Dendritic cell treated with granulocyte-macrophage colony-stimulating factor and Interleukin-4, amounts not matched to agents 40 ng/mL and 50 ng/mL, for 4 days (primary cell): ENCODE measurements around the gene SPRING1.

Experiments
- H3K27ac Mint-ChIP-seq: one replicate; pipeline ENCODE4 v1.8.0; 2022; ENCODE audit warnings: mild to moderate bottlenecking, mixed read lengths
- H3K27me3 Mint-ChIP-seq: one replicate; pipeline ENCODE4 v1.8.0; 2022; ENCODE audit warnings: mild to moderate bottlenecking, mixed read lengths
- H3K36me3 Mint-ChIP-seq: one replicate; pipeline ENCODE4 v1.8.0; 2022; ENCODE audit warnings: low read depth, mixed read lengths
- H3K4me1 Mint-ChIP-seq: one replicate; pipeline ENCODE4 v1.8.0; 2022; ENCODE audit warnings: low read depth, mixed read lengths
- H3K4me3 Mint-ChIP-seq: one replicate; pipeline ENCODE4 v1.8.0; 2022; ENCODE audit warnings: mild to moderate bottlenecking, moderate library complexity, mixed read lengths
- H3K9me3 Mint-ChIP-seq: one replicate; pipeline ENCODE4 v1.8.0; 2022; ENCODE audit warnings: mixed read lengths
- intact Hi-C: fragments of 100-400 bp; cut with micrococcal nuclease; formaldehyde crosslinking; loops from one replicate; pipeline ENCODE4 v1.15.0; 2022

The SPRING1 gene

DNA sequence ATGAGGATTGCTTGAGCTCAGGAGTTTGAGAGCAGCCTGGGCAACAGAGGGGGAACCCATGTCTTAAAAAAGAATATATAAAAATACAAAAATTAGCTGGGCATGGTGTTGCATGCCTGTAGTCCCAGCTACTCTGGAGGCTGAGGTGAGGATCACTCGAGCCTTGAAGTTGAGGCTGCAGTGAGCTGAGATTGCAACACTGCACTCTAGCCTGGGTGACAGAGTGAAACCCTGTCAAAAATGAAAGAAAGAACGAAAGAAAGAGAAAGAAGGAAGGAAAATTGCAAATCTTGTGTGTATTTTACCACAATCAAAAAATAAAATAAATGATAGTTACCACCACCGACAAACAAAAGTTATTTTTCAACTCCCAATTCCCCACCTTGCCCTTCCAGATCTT is 45.3 kb downstream of the SPRING1 start:
- Mint-ChIP-seq H3K9me3 (no peaks in the 10 kb centered on the region), H3K36me3 (no peaks in the 10 kb centered on the region), H3K27me3 (peaks cover 18% of the 10 kb centered on the region), H3K27ac (no peak overlapping the region), H3K4me1 (peaks cover 42% of the 10 kb centered on the region), H3K4me3 (no peak overlapping the region)
- intact Hi-C loops = no loop called here

DNA sequence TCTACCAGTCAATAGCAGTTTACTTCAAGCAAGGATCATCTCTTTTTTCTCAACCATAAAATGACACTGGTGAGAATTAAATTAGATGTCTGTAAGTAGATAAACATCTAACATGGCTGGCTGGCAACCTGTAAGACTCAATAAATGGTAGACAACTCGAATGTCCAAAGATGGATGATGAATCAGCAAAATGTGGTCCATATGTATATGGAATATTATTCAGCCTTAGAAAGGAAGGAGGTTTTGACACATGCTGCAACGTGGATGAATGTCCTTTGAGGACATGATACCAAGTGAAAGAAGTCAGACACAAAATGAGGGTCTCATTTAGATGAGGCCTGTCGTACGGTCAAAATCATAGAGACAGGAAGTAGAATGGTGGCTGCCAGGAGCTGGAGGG is 46.2 kb downstream of the SPRING1 start:
- no peaks in the 10 kb centered on the region for H3K9me3 Mint-ChIP-seq
- H3K4me1 Mint-ChIP-seq = peaks cover 42% of the 10 kb centered on the region
- no peak overlapping the region for H3K4me3 Mint-ChIP-seq
- no peak overlapping the region for H3K27ac Mint-ChIP-seq
- H3K27me3 Mint-ChIP-seq = peaks cover 18% of the 10 kb centered on the region
- intact Hi-C loops = no loop called here
- no peaks in the 10 kb centered on the region for H3K36me3 Mint-ChIP-seq

DNA sequence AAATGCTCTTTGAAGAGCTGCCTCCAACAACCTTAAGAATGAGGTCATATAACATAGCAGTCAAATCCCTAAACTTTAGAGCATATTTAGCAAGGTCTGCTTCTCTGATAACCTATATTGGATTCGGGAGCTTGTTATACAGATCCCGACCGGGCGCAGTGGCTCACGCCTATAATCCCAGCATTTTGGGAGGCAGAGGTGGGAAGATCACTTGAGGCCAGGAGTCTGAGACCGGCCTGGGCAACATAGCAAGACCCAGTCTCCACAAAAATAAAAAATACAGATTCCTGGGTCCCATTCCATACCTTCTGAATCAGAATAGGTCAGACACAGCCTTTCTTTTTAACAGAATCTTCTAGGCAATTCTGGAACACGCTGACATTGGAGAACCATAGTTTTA is 46.7 kb downstream of the SPRING1 start:
- H3K36me3 Mint-ChIP-seq = no peaks in the 10 kb centered on the region
- H3K27ac Mint-ChIP-seq = no peak overlapping the region
- no peaks in the 10 kb centered on the region for H3K9me3 Mint-ChIP-seq
- H3K4me3 Mint-ChIP-seq = no peak overlapping the region
- peaks cover 42% of the 10 kb centered on the region for H3K4me1 Mint-ChIP-seq
- H3K27me3 Mint-ChIP-seq = peaks cover 18% of the 10 kb centered on the region
- intact Hi-C loops = no loop called here

GRCh38 chr12:116689979-116690744 is 47.7 kb downstream of the SPRING1 start:
- Mint-ChIP-seq H3K36me3 (no peaks in the 10 kb centered on the region), H3K27me3 (peaks cover 15% of the 10 kb centered on the region), H3K9me3 (no peaks in the 10 kb centered on the region), H3K27ac (no peak overlapping the region), H3K4me3 (no peak overlapping the region), H3K4me1 (peaks cover 38% of the 10 kb centered on the region)
- intact Hi-C loops = no loop called here

DNA sequence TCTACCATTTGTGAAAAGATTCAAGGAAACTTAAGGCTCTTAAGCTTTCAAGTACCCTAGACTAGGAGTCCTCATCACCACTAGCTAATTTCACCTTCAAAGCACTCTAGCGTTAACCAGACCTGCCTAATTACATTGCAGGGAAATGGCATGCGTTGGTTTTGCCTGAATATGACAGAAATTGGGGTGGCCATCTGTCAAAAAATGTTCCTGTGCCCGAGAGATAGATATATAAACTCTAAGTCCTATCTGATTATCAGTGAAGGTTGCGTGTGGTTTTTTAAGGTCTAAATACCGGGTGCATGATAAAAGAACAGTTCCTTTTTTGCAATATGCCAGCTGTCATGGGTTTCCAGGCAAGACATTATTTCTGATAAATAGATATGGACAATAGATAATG is 48.3 kb downstream of the SPRING1 start:
- Mint-ChIP-seq H3K9me3 (no peaks in the 10 kb centered on the region), H3K27ac (no peak overlapping the region), H3K36me3 (no peaks in the 10 kb centered on the region), H3K27me3 (peaks cover 9% of the 10 kb centered on the region), H3K4me1 (peaks cover 31% of the 10 kb centered on the region), H3K4me3 (no peak overlapping the region)
- intact Hi-C loops = no loop called here
